Measurements from ENCODE around the gene IFNGR2.

- TF ChIP-seq EZH2 (IDR thresholded peaks at IDR 0.05; ENCODE audit: borderline replicate concordance, insufficient read depth, low read depth, low read length, poor library complexity, severe bottlenecking): no peak
- no peak for TF ChIP-seq CTCF (IDR thresholded peaks at IDR 0.05)
These were observed 33.6 kb upstream of the IFNGR2 start for GRCh38 chr21:33369586-33369985.

Measured in B cell (primary cell).